Upper lobe of left lung (tissue), 6 donors: ENCODE data around the gene SEC31B. TPM values are rescaled to one million over a fixed set of nuclear protein-coding genes. Genes with fewer than 3 reads are reported as not detected.
A peak's percentile ranks its signal among the peaks of the same experiment; 100 is the strongest.

Source experiments
- ATAC-seq, 2 donors: fragments of 200-7000 bp; cut with Tn5 transposase; one replicate each; pipeline ENCODE4 v1.9.1; 2022; ENCODE audit warnings: mild to moderate bottlenecking in 2 of 2, moderate library complexity in 2 of 2; ENCODE audit not compliant: low FRiP score in 2 of 2
- DNase-seq, 2 donors: peaks; one replicate each; pipeline ENCODE4 v3.0.0-alpha.2; 2019 to 2020
- H3K27ac ChIP-seq, 4 donors: fragments of 200-600 bp; sonication (generic); one replicate each; pipeline ENCODE4 v1.5.1; 2016 to 2019
- H3K27me3 ChIP-seq, 4 donors: fragments of 200-600 bp; sonication (generic); one replicate each; pipeline ENCODE4 v1.5.1; 2017 to 2019
- H3K36me3 ChIP-seq, 4 donors: fragments of 200-600 bp; sonication (generic); one replicate each; pipeline ENCODE4 v1.5.1; 2016 to 2019
- H3K4me1 ChIP-seq, 4 donors: fragments of 200-600 bp; sonication (generic); one replicate each; pipeline ENCODE4 v1.5.1; 2018 to 2019
- H3K4me3 ChIP-seq, 4 donors: fragments of 200-600 bp; sonication (generic); one replicate each; pipeline ENCODE4 v1.5.1; 2017 to 2019; ENCODE audit warnings: mild to moderate bottlenecking in 2 of 4, moderate library complexity in 1 of 4
- H3K9me3 ChIP-seq, 4 donors: fragments of 200-600 bp; sonication (generic); one replicate each; pipeline ENCODE4 v1.5.1; 2018 to 2019
- EP300 ChIP-seq, 4 donors: sonication (generic); formaldehyde crosslinking; IDR thresholded peaks; one replicate each; pipeline ENCODE4 v1.5.1; 2017; ENCODE audit warnings: antibody characterized with exemption in 4 of 4, control low read depth in 2 of 4
- POLR2A ChIP-seq, 4 donors: fragments of 450-650 bp; IDR thresholded peaks; one replicate each; pipeline ENCODE4 v1.5.1; 2016 to 2017; ENCODE audit warnings: antibody characterized with exemption in 4 of 4, mild to moderate bottlenecking in 2 of 4
- POLR2AphosphoS5 ChIP-seq, 2 donors: sonication (generic); formaldehyde crosslinking; IDR thresholded peaks; one replicate each; pipeline ENCODE4 v1.5.1; 2017; ENCODE audit warnings: antibody characterized with exemption in 2 of 2
- WGBS, 2 donors: methylation state at CpG; one replicate each; pipeline ENCODE4 v1.1.5; 2017 to 2018; 5-methylcytosine and 5-hydroxymethylcytosine counted together
- total RNA-seq, 6 donors: library from RNA; depleted of rRNA in 4 of 6; stranded (reverse); fragments of >200 nt in 4 of 6; gene quantifications; one replicate each; pipeline versions ENCODE4 v1.1.0 to v1.2.1, GENCODE V29; 2016 to 2021
- TF ChIP-seq, protein P1 (sequence below), 6 experiments: fragments of 450-650 bp in 4 of 6; fragments of 200-600 bp in 2 of 6; sonication (generic) in 2 of 6; IDR thresholded peaks; one replicate each; pipeline ENCODE4 v1.5.1; 2016 to 2019; ENCODE audit warnings: antibody characterized with exemption in 6 of 6
- donor health status: DM: no; HTN: no; CAD: no; lungs with moderate emphysema.
- donor health status: DM: no; HTN: yes; CAD: no; lungs with severe emphysema.

The SEC31B gene
- total RNA-seq, 6 donors from 2014 or later, result 3.6 to 43.0 (median 10.3) TPM

DNA sequence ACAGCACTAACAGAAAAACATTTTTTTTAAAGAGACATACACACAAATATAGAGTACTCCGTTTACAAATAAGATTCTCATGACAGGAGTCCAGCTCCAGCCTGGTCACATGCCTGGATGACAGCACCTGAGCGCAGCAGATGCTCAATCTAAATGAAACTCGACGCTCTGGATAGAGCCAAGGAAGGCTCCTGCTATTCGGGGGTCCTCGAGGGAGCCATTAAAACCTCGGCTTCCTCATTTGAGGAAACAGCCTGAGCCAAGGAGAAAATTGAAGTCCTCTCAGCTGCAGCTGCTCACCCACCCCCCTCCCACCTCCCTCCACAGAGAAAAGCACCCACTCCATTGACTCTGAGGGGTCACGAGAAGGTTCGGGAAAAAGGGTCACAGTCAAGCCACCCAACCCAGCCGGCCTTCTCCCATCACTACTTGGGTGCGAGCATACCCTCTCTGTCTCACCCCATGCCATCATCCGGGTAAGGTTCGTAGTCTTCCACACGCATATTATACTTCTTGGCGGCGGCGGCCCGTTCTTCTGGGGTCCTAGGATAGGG lies 9.3 kb upstream of the SEC31B start:
- Histone ChIP-seq H3K9me3 (no peaks in the 10 kb centered on the region), H3K36me3 (peaks cover 24 to 34% (median 27%) of the 10 kb centered on the region in 4 donors), H3K27me3 (no peaks in the 10 kb centered on the region), H3K4me3 (peak overlapping the region; percentile 83 to 95 (median 86)), H3K4me1 (peaks cover 17 to 21% (median 20%) of the 10 kb centered on the region in 4 donors), H3K27ac (peak overlapping the region; percentile 57 to 89 (median 83))
- ATAC-seq (peak; percentile 4 to 13), DNase-seq (no peak)
- TF ChIP-seq, protein P1, sequence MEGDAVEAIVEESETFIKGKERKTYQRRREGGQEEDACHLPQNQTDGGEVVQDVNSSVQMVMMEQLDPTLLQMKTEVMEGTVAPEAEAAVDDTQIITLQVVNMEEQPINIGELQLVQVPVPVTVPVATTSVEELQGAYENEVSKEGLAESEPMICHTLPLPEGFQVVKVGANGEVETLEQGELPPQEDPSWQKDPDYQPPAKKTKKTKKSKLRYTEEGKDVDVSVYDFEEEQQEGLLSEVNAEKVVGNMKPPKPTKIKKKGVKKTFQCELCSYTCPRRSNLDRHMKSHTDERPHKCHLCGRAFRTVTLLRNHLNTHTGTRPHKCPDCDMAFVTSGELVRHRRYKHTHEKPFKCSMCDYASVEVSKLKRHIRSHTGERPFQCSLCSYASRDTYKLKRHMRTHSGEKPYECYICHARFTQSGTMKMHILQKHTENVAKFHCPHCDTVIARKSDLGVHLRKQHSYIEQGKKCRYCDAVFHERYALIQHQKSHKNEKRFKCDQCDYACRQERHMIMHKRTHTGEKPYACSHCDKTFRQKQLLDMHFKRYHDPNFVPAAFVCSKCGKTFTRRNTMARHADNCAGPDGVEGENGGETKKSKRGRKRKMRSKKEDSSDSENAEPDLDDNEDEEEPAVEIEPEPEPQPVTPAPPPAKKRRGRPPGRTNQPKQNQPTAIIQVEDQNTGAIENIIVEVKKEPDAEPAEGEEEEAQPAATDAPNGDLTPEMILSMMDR (IDR thresholded peaks at IDR 0.05), result no peak
- no peak for TF ChIP-seq POLR2AphosphoS5 (IDR thresholded peaks at IDR 0.05)
- TF ChIP-seq POLR2A (IDR thresholded peaks at IDR 0.05), result no peak
- TF ChIP-seq EP300 (IDR thresholded peaks at IDR 0.05), result no peak
- WGBS, 2 donors, result 2 to 3% methylated on average over 3 to 18 of the region's 18 CpGs

DNA sequence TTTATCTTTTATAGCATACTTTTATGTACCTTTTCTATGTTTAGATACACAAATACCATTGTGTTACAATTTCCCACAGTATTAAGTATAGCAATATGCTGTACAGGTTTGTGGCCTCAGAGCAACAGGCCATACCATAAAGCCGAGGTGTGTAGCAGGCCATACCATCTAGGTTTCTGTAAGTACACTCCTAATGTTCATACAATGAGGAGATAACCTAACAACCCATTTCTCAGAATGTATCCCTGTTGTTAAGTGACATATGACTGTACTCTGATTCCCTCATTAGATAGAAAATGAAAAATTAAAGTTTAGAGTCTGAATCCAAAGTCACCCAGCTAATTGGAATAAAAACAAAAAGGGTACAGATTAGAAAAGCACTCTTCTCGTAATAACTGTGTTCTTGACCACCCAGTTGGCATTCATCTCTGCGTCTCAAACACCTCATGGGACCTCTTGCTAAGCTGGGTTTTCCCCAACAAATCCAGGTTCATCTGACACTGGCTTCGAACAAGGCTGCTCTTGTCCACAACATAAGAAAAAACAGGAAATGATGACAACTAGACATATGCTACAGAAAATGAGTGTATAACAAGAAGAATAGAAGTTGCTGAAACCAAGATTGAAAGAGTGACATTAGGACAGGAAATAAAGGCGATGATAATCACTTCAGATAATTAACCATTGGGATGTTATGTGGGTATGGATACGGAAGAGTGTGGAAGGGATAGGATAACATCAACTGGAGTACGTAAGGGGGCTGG lies 8.6 kb upstream of the SEC31B start:
- Histone ChIP-seq H3K4me3 (peak overlapping the region in 3 of 4 donors; percentile 83 to 95 (median 86)), H3K27me3 (no peaks in the 10 kb centered on the region), H3K36me3 (peaks cover 29 to 41% (median 33%) of the 10 kb centered on the region in 4 donors), H3K27ac (peak overlapping the region in 3 of 4 donors; percentile 78 to 89 (median 88)), H3K4me1 (peaks cover 17 to 21% (median 20%) of the 10 kb centered on the region in 4 donors), H3K9me3 (no peaks in the 10 kb centered on the region)
- ATAC-seq (no peak), DNase-seq (no peak)
- no peak for TF ChIP-seq EP300 (IDR thresholded peaks at IDR 0.05)
- TF ChIP-seq, protein P1 (IDR thresholded peaks at IDR 0.05), result no peak
- TF ChIP-seq POLR2A (IDR thresholded peaks at IDR 0.05), result no peak
- TF ChIP-seq POLR2AphosphoS5 (IDR thresholded peaks at IDR 0.05), result no peak
- 51 to 59% methylated on average over 7 of the region's 7 CpGs for WGBS, 2 donors

DNA sequence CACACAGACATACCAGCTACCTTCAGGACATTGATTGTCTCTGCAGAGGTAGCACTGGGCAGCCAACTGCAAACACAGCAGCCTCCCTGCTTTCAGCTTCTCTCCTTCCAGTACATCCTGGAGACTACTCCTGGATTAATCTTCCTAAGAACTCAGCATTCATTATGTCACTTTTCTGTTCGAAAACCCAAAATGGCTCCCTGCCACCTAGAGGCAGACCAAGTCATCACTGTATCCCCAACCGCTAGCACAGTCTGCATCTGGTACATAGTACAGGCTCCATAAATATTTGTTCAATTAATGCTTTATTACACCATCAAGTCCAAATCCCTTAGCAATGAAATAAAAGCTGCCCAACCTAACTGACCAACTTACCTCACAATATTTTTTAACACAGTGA lies 5.0 kb upstream of the SEC31B start:
- TF ChIP-seq POLR2AphosphoS5 (IDR thresholded peaks at IDR 0.05) (no peak), EP300 (IDR thresholded peaks at IDR 0.05) (no peak), POLR2A (IDR thresholded peaks at IDR 0.05) (no peak)
- TF ChIP-seq, protein P1 (IDR thresholded peaks at IDR 0.05), result no peak
- ATAC-seq, result no peak
- no peak for DNase-seq
- no peaks in the 10 kb centered on the region for H3K9me3 ChIP-seq
- H3K27me3 ChIP-seq, result no peaks in the 10 kb centered on the region
- WGBS, 2 donors, result 90 to 95% methylated on average over 2 of the region's 2 CpGs
- no peak overlapping the region for H3K4me3 ChIP-seq
- H3K36me3 ChIP-seq, result peaks cover 29 to 43% (median 35%) of the 10 kb centered on the region in 4 donors
- H3K4me1 ChIP-seq, result peaks cover 15 to 22% (median 18%) of the 10 kb centered on the region in 4 donors
- no peak overlapping the region for H3K27ac ChIP-seq

DNA sequence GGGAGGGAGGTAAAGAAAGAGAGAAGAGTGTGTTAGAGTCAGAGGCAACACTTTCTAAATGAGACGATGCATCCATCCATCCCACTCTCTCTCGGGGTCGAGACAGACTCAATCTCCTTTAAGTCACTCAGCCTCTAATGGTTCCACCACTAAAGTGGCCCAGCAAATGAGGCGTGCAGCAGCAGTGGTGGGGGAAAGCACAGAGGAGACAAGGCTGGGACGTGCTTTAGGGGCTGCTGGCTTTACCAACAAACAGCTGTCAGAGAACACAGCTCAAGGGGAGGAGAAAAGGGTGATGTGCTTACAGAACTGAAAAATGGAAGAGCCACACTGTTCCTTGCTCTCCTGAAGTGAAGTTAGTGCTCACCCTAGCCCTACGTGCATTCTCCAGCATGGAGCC lies 4.5 kb upstream of the SEC31B start:
- TF ChIP-seq, protein P1 (IDR thresholded peaks at IDR 0.05), result no peak
- TF ChIP-seq POLR2A (IDR thresholded peaks at IDR 0.05) (no peak), EP300 (IDR thresholded peaks at IDR 0.05) (no peak), POLR2AphosphoS5 (IDR thresholded peaks at IDR 0.05) (no peak)
- Histone ChIP-seq H3K4me1 (peaks cover 19 to 26% (median 22%) of the 10 kb centered on the region in 4 donors), H3K36me3 (peaks cover 29 to 43% (median 35%) of the 10 kb centered on the region in 4 donors), H3K4me3 (no peak overlapping the region), H3K9me3 (no peaks in the 10 kb centered on the region), H3K27me3 (peaks cover 0 to 2% (median 0%) of the 10 kb centered on the region in 4 donors), H3K27ac (no peak overlapping the region)
- ATAC-seq (no peak), DNase-seq (no peak)
- 86 to 93% methylated on average over 6 of the region's 6 CpGs for WGBS, 2 donors
